ENCODE measurements around the gene BLVRB.
"Not testable (repeated sequence)": the region's sequence is repeated elsewhere in the genome, so short reads cannot be mapped to it uniquely, and the experiment has no call there.

BLVRB gene

DNA sequence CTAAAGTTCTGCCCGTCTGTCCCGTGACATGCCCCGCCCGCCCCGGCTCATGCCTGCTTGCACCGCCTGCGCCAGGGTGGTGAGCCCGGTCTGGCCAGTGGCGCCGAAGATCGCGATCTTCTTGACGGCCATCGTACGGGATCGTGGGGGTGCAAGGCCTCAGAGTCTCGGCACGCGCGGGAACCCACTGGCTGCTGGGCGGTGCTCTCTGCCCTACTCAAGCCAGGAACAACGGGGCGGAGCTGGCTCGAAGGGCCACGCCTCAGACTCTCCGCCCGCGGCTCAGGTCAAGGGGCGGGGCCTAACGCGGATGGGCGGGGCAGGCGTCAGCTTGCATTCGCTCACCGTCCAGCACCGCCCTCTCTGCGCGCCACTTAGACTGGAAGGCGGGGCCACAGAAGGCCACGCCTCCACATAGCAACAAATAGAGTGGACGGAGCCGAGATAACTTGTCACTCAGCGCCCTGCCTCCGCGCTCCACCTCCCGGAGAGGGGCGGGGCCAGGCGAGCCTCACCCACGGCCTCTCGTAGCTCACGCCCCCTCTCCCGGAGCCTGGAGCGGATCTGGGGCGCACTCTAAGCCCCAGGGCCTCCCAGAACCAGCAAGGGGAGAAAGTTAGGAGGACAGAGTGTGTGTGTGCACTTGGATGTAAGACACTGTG lies at the start of gene BLVRB:
Gene BLVRB, minus strand, starts transcription at position 189 of the 662 bp plus-strand sequence. Its CDS starts 57 bp downstream, at position 132.
- DNase-seq (ENCODE audit: low read depth) = peak; percentile 99

GRCh38 chr19:40513741-40514315 lies 48.3 kb upstream of the BLVRB start:
- DNase-seq (ENCODE audit: low read depth) = no peak

GRCh38 chr19:40513345-40513678 lies 47.8 kb upstream of the BLVRB start:
- no peak for DNase-seq (ENCODE audit: low read depth)

DNA sequence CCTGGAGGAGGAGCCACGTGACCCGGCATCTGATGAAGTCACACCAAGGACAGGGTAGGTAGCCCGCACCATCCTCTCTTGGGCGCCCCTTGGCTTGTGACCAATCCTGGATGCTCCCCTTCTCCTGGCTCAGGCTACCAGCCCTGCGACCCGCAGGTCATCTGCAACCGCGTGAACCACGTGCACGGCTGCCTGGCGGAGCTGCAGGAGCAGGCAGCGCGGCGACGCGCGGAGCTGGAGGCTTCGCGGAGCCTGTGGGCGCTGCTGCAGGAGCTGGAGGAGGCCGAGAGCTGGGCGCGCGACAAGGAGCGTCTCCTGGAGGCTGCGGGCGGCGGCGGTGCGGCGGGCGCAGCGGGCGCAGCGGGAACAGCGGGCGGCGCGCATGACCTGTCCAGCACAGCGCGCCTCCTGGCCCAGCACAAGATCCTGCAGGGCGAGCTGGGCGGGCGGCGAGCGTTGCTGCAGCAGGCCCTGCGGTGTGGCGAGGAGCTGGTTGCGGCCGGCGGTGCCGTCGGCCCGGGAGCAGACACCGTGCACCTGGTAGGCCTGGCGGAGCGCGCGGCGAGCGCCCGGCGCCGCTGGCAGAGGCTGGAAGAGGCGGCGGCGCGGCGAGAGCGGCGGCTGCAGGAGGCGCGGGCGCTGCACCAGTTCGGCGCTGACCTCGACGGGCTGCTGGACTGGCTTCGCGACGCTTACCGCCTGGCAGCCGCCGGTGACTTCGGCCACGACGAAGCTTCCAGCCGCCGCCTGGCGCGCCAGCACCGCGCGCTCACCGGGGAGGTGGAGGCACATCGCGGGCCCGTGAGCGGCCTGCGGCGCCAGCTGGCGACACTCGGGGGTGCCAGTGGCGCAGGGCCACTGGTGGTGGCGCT lies 47.2 kb upstream of the BLVRB start:
- DNase-seq (ENCODE audit: low read depth) = no peak

GRCh38 chr19:40512110-40512472 lies 46.5 kb upstream of the BLVRB start:
- DNase-seq (ENCODE audit: low read depth) = no peak

GRCh38 chr19:40511487-40511886 lies 45.9 kb upstream of the BLVRB start:
- no peak for DNase-seq (ENCODE audit: low read depth)

GRCh38 chr19:40510526-40511115 lies 45.1 kb upstream of the BLVRB start:
- DNase-seq (ENCODE audit: low read depth) = no peak

- DNase-seq (ENCODE audit: low read depth) = no peak
Measured at GRCh38 chr19:40508739-40509260, 43.3 kb upstream of the BLVRB start.

GRCh38 chr19:40507892-40508291 lies 42.3 kb upstream of the BLVRB start:
- DNase-seq (ENCODE audit: low read depth) = no peak

- DNase-seq (ENCODE audit: low read depth) = no peak
Measured at GRCh38 chr19:40506099-40506498, 40.6 kb upstream of the BLVRB start.

DNA sequence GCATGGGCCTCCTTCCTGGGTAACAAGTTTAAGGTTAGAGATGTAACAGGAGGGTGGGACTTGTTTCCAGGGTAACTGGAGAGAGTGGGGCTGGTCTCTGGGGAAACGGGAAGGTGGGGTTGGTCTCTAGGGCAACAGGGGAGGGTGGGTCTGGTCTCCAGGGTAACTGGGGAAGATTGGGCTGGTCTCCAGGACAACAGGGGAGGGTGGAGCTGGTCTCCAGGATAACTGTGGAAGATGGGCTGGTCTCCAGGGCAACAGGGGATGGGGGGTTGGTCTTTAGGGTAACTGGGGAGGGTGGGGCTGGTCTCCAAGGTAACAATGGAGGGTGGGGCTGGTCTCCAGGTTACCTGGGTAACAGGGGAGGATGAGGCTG lies 37.8 kb upstream of the BLVRB start:
- no peak for DNase-seq (ENCODE audit: low read depth)

DNA sequence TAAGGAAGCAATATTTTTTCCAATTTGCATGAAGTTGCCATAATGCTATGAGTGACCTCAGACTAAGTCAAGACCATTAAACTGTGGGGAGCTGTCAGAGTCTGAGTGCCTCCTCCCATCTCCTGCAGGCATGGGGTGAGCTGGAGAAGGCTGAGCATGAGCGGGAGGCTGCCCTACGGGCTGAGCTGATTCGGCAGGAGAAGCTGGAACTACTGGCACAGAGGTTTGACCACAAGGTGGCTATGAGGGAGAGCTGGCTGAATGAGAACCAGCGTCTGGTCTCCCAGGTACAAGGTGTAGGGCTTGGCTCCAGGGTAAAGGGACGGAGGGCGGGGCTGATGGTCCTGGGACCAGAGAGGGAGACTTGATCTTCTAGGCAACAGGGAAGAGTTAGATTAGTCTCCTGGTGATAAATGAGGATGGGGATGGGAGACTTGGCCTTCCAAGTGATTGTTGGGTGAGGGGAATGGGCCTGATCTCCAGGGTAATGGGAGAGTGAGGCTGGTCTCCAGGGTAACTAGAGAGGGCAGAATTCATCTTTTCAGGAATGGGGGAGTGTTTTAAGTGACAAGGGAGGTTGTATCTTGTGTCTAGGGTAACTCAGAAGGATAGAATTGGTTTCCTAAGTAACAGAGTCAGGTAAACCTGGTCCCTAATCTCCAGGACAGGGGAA lies 37.2 kb upstream of the BLVRB start:
- no peak for DNase-seq (ENCODE audit: low read depth)

GRCh38 chr19:40502081-40502480 lies 36.5 kb upstream of the BLVRB start:
- DNase-seq (ENCODE audit: low read depth) = no peak

GRCh38 chr19:40501599-40501998 lies 36.1 kb upstream of the BLVRB start:
- DNase-seq (ENCODE audit: low read depth) = no peak

GRCh38 chr19:40500678-40501530 lies 35.4 kb upstream of the BLVRB start:
- not testable (repeated sequence) for DNase-seq (ENCODE audit: low read depth)

DNA sequence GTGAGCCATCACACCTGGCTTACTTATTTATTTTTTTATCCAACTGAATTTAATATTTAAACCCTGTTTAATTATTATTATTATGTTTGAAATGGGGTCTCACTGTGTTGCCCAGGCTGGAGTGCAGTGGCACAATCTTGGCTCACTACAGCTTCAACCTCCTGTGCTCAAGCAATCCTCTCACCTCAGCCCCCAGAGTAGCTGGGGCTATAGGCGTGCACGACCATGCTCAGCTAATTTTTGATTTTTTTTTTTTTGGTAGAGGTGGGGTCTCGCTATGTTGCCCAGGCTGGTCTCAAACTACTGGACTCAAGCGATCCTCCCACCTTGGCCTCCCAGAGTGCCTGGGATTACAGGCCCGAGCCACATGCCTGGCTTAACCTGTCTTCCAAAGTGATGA lies 33.8 kb upstream of the BLVRB start:
- no peak for DNase-seq (ENCODE audit: low read depth)

GRCh38 chr19:40497214-40497613 lies 31.7 kb upstream of the BLVRB start:
- no peak for DNase-seq (ENCODE audit: low read depth)

- DNase-seq (ENCODE audit: low read depth) = no peak
Measured at GRCh38 chr19:40494191-40494838, 28.8 kb upstream of the BLVRB start.

DNA sequence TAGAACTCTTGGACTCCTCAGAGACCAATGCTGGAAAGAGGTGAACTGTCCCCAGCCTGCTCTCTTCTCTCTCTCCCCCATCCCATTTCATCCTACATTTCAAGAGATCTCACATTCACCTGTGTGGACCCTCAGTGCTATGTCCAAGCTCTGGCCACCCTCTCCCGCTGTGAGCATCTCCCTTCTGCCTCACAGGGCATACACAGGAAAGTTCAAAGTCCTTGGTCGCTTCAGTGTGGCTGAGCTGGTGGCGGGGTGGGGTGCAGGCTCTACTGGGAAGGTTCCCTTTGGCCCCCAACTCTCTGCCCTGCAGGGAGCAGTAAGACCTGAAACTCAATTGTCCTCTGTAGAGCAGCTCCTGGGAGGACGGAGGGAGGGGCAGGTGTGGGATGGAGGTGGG lies 28.2 kb upstream of the BLVRB start:
- DNase-seq (ENCODE audit: low read depth) = no peak

DNA sequence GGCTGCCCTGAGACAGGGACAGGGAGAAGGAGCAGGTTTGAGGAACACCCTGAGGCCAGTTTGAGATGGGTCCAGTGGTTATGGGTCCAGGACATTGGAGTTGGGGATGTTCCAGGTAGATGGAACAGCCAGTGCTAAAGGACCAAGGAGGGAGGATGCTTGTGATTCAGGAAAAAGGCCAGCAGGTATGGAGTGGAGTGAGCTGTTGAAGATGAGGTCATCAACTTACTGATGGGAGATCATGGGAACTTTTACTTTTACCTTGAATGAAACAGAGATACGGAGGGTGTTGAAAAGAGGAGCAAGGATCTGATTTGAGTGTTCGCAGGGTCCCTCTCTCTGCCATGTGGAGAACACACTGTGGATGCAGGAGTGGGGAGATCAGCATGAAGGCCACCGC lies 26.7 kb upstream of the BLVRB start:
- no peak for DNase-seq (ENCODE audit: low read depth)

- DNase-seq (ENCODE audit: low read depth) = no peak
Measured at GRCh38 chr19:40489882-40490230, 24.3 kb upstream of the BLVRB start.
